GM04503 (cell line): ENCODE results near the gene ALPK3.

Experiments used
- DNase-seq: peaks from one replicate; pipeline ENCODE4 v3.0.0-alpha.2; 2012; ENCODE audit warnings: low read depth

ALPK3 gene

GRCh38 chr15:84799511-84800187, 17.5 kb upstream of the ALPK3 start:
- no peak for DNase-seq

GRCh38 chr15:84800365-84800806, 16.8 kb upstream of the ALPK3 start:
- no peak for DNase-seq

DNA sequence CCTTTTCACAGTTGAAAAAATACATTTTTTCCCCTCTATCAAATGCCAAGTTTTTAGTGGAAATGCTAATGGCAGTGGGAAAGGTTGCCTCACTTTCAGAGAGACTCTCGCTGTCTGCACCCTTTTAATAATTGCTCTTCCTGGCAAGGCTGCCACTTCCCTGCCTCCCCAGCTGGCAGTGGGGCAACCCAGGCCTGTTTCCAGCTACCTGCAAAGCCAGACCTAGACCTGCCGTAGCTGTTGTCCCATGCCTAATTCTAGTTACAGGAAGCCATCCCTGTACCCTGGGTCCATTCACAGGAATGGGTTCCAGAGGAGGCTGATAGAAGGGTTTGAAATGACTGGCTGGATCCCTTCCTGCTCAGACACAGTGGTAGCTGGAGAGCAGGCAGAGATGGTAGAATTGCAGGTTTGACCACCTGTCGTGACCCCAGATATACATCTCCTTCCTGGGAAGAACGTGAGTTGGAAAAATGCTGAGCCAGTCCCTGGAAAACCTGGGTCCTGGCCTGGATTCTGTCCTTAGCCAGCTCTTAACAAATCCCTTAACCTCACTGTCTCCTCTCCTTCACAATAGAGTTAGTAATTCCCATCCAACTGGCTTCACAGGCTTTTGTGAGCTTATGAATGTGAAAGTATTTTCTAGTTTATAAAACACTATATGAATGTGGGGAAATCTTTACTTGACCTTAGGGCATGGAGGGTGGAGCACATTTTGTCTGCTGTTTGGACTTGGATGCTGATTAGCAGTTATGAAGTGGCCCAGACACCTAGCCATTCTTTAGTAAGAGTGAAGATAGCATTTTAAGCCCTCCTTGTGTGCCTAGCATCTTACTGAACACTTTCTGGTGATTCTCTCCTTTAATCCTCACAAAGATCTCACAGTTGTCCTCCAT, 12.9 kb upstream of the ALPK3 start:
- no peak for DNase-seq

DNA sequence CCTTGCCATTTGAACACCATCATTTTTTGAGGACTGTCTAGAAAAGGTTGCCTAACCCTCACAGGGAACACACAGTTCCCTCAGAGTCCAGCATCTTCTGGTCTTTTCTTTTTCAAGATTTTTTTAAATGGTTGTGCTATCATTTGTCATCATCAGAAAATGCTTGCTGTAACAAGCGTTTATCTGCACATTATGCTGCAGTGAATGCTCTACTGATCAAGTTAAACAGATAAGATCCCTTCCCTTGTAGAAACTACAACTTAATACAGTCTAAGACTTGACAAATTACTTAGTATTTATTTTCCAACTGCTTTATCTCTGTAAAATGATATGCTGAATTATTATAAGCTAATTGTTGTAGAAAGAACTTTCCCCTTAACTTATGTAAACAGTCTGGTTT, 11.9 kb upstream of the ALPK3 start:
- DNase-seq: no peak

- DNase-seq: no peak
These were observed 9.9 kb upstream of the ALPK3 start for GRCh38 chr15:84807228-84807627.

DNA sequence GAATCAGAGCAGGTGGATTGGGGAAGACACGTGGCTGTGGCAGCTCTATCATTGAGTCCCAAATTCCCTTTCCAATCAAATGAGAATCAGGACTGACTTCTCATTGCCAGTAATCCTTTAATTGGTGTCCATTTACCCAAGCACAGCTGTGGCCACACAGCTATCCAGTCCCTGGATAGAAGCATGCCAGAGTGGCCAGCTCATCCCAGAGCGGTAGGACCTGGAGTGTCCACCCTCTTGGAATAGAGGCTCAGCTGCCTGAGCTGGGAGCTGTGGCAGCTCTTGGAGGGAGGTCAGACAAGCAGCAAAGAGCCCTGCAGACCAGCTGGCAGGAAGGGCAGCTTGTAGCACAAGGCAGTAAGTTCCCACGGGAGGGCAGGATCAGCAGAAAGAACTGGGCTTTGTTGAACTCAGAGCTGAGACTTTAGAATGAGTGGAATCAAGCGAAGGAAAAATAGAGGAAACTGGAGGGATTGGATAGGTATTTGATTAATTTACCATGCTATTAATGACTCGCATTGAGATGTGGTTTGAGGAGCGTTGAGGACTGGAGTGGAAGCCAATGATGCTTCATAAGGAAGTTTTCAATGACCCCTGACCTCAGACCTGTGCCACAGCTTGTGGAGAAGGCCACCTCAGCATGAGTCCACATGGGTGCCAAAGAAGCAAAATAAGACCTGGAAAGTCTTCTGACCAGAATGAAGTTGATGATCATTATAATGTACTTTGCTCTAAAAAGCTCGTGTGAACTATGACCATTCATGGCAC, 6.9 kb upstream of the ALPK3 start:
- DNase-seq: no peak

- no peak for DNase-seq
These were observed 6.0 kb upstream of the ALPK3 start for GRCh38 chr15:84811151-84811550.

DNA sequence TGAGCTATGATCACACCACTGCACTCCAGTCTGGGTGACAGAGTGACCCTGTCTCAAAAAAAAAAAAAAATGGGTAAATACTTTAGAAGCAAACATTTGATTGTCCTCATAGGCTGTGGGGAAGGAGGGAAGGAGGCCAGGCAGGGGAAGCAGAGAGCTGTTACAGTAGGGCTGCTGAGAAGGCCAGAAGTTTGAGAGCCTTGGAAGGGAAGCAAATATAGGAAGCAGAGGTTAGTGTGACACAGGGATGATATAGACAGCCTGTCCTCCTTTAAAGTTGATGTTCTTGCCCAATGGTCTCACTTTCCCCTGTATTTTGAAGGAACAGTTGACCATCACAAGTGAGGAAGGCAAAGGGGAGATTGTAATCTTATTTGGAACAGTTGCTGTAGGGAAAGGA, 5.3 kb upstream of the ALPK3 start:
- no peak for DNase-seq

DNA sequence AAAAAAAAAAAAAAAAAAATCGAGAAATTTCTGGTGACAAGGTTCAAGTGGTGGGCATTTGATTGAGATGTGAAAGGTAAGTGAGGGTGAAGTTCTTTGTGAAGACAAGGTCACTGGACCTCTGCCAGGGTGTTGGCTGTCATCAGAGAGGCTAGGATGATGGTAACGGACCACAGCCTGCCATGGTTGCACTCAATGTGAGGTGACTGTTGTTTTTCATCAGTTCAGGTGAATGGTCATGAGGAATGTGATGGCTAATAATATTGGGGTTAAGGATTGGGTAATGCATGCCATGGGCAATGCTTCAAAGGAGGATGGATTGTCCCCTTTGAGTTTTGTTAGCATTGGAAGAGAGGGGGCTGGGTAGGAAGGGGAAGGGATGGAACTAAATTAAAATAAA, 4.3 kb upstream of the ALPK3 start:
- DNase-seq: no peak

GRCh38 chr15:84813435-84813834, 3.7 kb upstream of the ALPK3 start:
- no peak for DNase-seq

DNA sequence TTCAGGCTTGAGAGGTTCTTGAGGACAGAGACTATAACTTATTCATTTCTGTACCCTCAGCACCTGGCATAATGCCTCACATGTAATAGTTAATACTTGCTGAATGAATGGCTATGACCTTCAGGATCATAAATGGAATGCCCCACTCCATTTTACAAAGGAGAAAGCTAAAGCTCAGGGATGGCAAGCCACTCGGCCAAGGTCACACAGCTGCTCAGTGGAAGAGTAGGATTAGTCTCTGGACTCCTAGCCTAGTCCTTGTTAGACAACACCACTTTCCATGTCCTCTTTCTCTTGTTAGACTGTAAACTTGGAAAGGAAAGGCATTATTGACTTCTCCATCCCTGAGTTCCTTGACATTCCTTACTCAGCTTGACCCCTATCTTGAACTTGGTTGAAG, 3.2 kb upstream of the ALPK3 start:
- no peak for DNase-seq

DNA sequence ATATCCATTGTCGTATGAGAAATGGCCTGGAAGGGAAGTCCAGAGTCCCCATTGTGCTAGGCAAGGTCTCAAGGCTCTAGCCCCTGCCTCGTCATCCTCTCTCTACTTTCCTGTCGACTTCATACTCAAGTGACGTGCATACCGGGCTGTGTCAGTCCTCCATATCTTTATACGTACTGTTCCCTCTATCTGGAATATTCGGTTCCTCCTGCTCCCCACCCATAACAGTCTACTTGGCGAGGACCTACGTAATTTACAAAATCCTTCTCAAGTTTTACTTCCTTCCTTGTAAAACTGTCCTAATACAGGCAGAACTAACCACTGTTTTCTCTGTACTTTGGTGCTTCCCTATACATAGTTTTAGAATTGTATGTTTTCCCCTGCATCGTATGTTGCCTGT, 2.2 kb upstream of the ALPK3 start:
- DNase-seq: no peak

DNA sequence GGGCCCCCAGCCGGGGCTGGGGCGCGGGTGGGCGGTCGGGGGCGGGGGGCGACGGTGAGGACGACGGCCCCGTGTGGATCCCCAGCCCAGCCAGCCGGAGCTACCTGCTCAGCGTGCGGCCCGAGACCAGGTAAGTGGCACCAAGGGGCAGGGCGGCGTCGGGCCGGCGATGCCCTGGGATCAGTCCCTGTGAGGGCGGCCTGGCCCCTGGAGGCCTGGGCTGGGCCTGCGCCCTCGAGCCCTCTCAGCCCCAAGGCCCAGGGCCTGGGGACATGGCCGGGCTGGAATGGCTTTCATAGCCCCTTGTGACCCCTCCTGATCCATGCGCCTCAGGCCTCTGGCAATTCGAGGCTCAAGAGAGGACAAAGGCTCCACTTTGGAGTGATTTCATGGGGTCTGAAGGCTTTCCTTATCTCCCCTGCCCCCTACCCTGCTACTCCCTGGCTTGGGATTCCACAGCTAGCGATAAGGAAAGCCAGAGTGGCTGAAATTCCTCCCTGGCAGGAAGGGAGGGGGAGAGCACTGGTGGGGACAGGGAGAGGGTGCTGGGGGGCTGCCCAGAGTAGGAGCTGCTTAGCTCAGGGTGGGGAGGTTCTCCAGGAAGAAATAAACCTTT, 418 bp downstream of the ALPK3 start:
- no peak for DNase-seq

- DNase-seq: no peak
These were observed 1.3 kb downstream of the ALPK3 start for GRCh38 chr15:84818261-84819131.

- DNase-seq: no peak
These were observed 2.2 kb downstream of the ALPK3 start for GRCh38 chr15:84819291-84819768.

DNA sequence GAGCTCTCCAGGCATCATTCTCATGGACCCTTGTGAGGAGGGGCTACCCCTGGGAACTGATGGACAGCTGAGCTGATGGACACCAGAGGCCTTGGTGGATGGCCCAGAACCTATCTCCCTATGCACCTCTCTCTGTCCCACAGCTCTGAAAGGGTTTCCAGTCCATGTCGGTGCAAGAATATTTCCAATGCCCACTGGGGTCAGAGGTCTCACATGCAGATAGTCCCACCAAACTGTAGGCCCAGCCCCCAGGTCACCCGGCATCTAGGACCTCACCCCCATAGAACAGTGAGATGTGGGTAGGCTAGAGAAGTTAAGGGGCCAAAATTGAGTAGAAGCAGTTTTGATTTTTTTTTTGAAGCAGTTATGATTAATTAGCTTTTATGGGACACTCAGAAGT, 2.6 kb downstream of the ALPK3 start:
- DNase-seq: no peak

GRCh38 chr15:84821501-84822021, 4.4 kb downstream of the ALPK3 start:
- no peak for DNase-seq

- DNase-seq: no peak
These were observed 5.6 kb downstream of the ALPK3 start for GRCh38 chr15:84822653-84823281.

DNA sequence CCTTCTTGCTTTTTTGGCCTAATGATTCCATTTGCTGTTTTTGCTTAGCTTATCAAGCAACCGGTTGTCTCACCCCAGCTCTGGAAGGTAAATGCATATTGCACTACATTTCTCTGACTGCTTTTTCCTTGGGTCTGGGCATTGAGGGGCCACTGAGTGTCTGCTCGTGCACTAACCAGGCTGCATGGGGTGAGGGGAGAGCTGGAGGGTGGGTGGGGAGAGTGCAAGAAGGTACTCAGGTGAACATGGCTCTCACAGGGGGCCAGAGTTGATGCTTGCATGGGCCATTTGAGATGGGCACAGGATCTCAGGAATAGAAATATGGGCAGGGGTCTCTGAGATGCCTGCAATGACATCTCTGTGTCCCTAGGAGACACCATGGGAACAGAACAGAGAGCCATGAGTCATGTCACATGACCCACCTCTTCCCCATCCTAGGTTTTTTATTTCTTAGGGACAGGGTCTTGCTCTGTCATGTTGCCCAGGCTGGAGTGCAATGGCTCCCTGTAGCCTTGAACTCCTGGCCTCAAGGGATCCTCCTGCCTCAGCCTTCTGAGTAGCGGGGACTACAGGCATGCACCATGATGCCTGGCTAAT, 6.2 kb downstream of the ALPK3 start:
- no peak for DNase-seq
